H1 (cell line): ENCODE measurements around the gene DHX34. TPM values are rescaled to one million over a fixed set of nuclear protein-coding genes. Genes with fewer than 3 reads are reported as not detected.

Experiments used
- CTCF ChIA-PET: fragments of 300-600 bp; sonication (Branson Sonifier 250); formaldehyde crosslinking; loops from one replicate; lab custom pipeline; 2021; ENCODE audit not compliant: partially characterized antibody; lab: Charles Lee
- POLR2A ChIA-PET: fragments of 300-600 bp; sonication (Branson Sonifier 250); formaldehyde crosslinking; loops from one replicate; lab custom pipeline; 2021; ENCODE audit warnings: inconsistent platforms; ENCODE audit not compliant: partially characterized antibody; lab: Charles Lee
- DNase-seq, 2 experiments: peaks; one replicate each; pipeline versions ENCODE4 v3.0.0 to v3.0.0-alpha.2; 2010 to 2022; ENCODE audit warnings: low spot score in 2 of 2, low read depth in 1 of 2, mixed read lengths in 1 of 2
- FAIRE-seq: peaks from 2 replicates; lab custom pipeline; 2011; peaks lifted over from hg19 to GRCh38; lab: Jason Lieb, UNC
- H2AFZ ChIP-seq: 2 replicates; pipeline ENCODE4 v1.8.1; 2012; ENCODE audit warnings: low read length, inconsistent platforms
- H2AK5ac ChIP-seq: 2 replicates; pipeline ENCODE4 v1.6.1; 2013; ENCODE audit warnings: low read depth, low read length
- H2BK120ac ChIP-seq: replicated peaks from 2 replicates; pipeline ENCODE3; 2013; ENCODE audit warnings: low read depth, low read length, inconsistent platforms
- H2BK12ac ChIP-seq: 2 replicates; pipeline ENCODE4 v1.6.1; 2013; ENCODE audit warnings: low read depth, low read length
- H2BK15ac ChIP-seq: 2 replicates; pipeline ENCODE4 v1.6.1; 2013; ENCODE audit warnings: low read length
- H2BK20ac ChIP-seq: 2 replicates; pipeline ENCODE4 v1.6.1; 2013; ENCODE audit warnings: low read length
- H2BK5ac ChIP-seq: 2 replicates; pipeline ENCODE4 v1.6.1; 2013; ENCODE audit warnings: low read depth, low read length
- H3K14ac ChIP-seq: 2 replicates; pipeline ENCODE4 v1.6.1; 2013; ENCODE audit warnings: inconsistent platforms; ENCODE audit not compliant: insufficient read length
- H3K18ac ChIP-seq: 2 replicates; pipeline ENCODE4 v1.6.1; 2013; ENCODE audit warnings: low read length; ENCODE audit errors: extremely low read depth
- H3K23ac ChIP-seq: 2 replicates; pipeline ENCODE4 v1.6.1; 2013; ENCODE audit warnings: inconsistent platforms; ENCODE audit not compliant: insufficient read length
- H3K23me2 ChIP-seq: 2 replicates; pipeline ENCODE4 v1.6.1; 2013; ENCODE audit warnings: low read depth, low read length
- H3K27ac ChIP-seq: 2 replicates; pipeline ENCODE4 v1.6.1; 2011; ENCODE audit warnings: low read depth, low read length, inconsistent platforms
- H3K27me3 ChIP-seq, 4 experiments: replicated peaks in 1 of 4; 1 replicate in 1 of 4; 2 replicates in 3 of 4; pipeline versions ENCODE4 v1.6.1 to v1.8.1; 2011 to 2013; ENCODE audit warnings: low read length in 3 of 4, mild to moderate bottlenecking in 3 of 4, inconsistent platforms in 2 of 4, mixed read lengths in 2 of 4, moderate library complexity in 1 of 4; ENCODE audit not compliant: control insufficient read depth in 3 of 4, insufficient read depth in 3 of 4; ENCODE audit errors: extremely low read depth in 1 of 4
- H3K36me3 ChIP-seq, 4 experiments: 2 replicates each; pipeline versions ENCODE4 v1.6.1 to v1.8.1; 2011 to 2013; ENCODE audit warnings: mild to moderate bottlenecking in 4 of 4, low read length in 3 of 4, moderate library complexity in 2 of 4, control low read depth in 1 of 4, inconsistent platforms in 1 of 4; ENCODE audit not compliant: insufficient read depth in 4 of 4, control insufficient read depth in 2 of 4
- H3K4ac ChIP-seq: replicated peaks from 2 replicates; pipeline ENCODE3; 2013; ENCODE audit warnings: low read length, low read depth, mixed read lengths, inconsistent platforms; ENCODE audit not compliant: insufficient read length
- H3K4me1 ChIP-seq, 4 experiments: replicated peaks in 1 of 4; 1 replicate in 1 of 4; 2 replicates in 3 of 4; pipeline versions ENCODE4 v1.6.1 to v1.8.1; 2011 to 2013; ENCODE audit warnings: low read length in 3 of 4, inconsistent platforms in 2 of 4, mixed read lengths in 1 of 4; ENCODE audit not compliant: insufficient read depth in 4 of 4, control insufficient read depth in 3 of 4
- H3K4me2 ChIP-seq, 2 experiments: 2 replicates each; pipeline versions ENCODE4 v1.6.1 to v1.8.1; 2011 to 2013; ENCODE audit warnings: low read depth in 2 of 2, low read length in 2 of 2, control low read depth in 1 of 2, inconsistent platforms in 1 of 2, mild to moderate bottlenecking in 1 of 2; ENCODE audit not compliant: insufficient read depth in 1 of 2
- H3K4me3 ChIP-seq, 4 experiments: fragments of 200-600, 300-600 bp in 1 of 4; sonication (generic), shearing (Covaris generic), sonication (Bioruptor Twin) in 1 of 4; 2 replicates each; pipeline versions ENCODE4 v1.5.1 to v1.8.1; 2011 to 2016; ENCODE audit warnings: low read length in 4 of 4, low read depth in 3 of 4, control low read depth in 2 of 4, inconsistent platforms in 2 of 4, mild to moderate bottlenecking in 2 of 4, mixed read lengths in 1 of 4, moderate library complexity in 1 of 4; ENCODE audit not compliant: insufficient read depth in 2 of 4; ENCODE audit errors: extremely low read depth in 1 of 4
- H3K56ac ChIP-seq: replicated peaks from 2 replicates; pipeline ENCODE3; 2013; ENCODE audit warnings: low read depth, mild to moderate bottlenecking, mixed read lengths, low read length, inconsistent platforms; ENCODE audit not compliant: insufficient read length
- H3K79me1 ChIP-seq: 2 replicates; pipeline ENCODE4 v1.6.1; 2013; ENCODE audit warnings: low read depth, low read length, control low read depth
- H3K79me2 ChIP-seq, 2 experiments: 2 replicates each; pipeline versions ENCODE4 v1.6.1 to v1.8.1; 2012 to 2013; ENCODE audit warnings: low read length in 2 of 2, mild to moderate bottlenecking in 2 of 2, inconsistent platforms in 1 of 2; ENCODE audit not compliant: insufficient read depth in 2 of 2, control insufficient read depth in 1 of 2
- H3K9ac ChIP-seq, 4 experiments: replicated peaks in 1 of 4; 1 replicate in 1 of 4; 2 replicates in 3 of 4; pipeline versions ENCODE4 v1.6.1 to v1.8.1; 2011 to 2013; ENCODE audit warnings: low read depth in 3 of 4, low read length in 3 of 4, control low read depth in 2 of 4, mild to moderate bottlenecking in 2 of 4, moderate library complexity in 2 of 4, inconsistent platforms in 1 of 4; ENCODE audit errors: extremely low read depth in 1 of 4
- H3K9me3 ChIP-seq, 2 experiments: 2 replicates each; pipeline versions ENCODE4 v1.6.1 to v1.8.1; 2012 to 2013; ENCODE audit warnings: mild to moderate bottlenecking in 2 of 2, moderate library complexity in 2 of 2, control low read depth in 1 of 2, inconsistent platforms in 1 of 2, low read depth in 1 of 2, low read length in 1 of 2, mixed read lengths in 1 of 2; ENCODE audit not compliant: insufficient read depth in 2 of 2
- H4K20me1 ChIP-seq, 2 experiments: replicated peaks in 1 of 2; 2 replicates each; pipeline versions ENCODE3 to v1.8.1; 2011 to 2013; ENCODE audit warnings: inconsistent platforms in 2 of 2, low read length in 2 of 2, mild to moderate bottlenecking in 1 of 2; ENCODE audit not compliant: insufficient read depth in 2 of 2, control insufficient read depth in 1 of 2
- H4K5ac ChIP-seq: 2 replicates; pipeline ENCODE4 v1.6.1; 2013; ENCODE audit warnings: low read length, low read depth, mixed read lengths, inconsistent platforms; ENCODE audit not compliant: insufficient read length
- H4K8ac ChIP-seq: 2 replicates; pipeline ENCODE4 v1.8.0; 2013; ENCODE audit warnings: mild to moderate bottlenecking, moderate library complexity, low read length, inconsistent platforms; ENCODE audit not compliant: insufficient read depth; ENCODE audit errors: extremely low read depth
- H4K91ac ChIP-seq: replicated peaks from 2 replicates; pipeline ENCODE3; 2013; ENCODE audit warnings: low read length, mixed read lengths, inconsistent platforms; ENCODE audit not compliant: insufficient read length
- CTBP2 ChIP-seq: IDR thresholded peaks from 2 replicates; pipeline ENCODE4 v1.7.0; 2011; ENCODE audit warnings: borderline replicate concordance, mild to moderate bottlenecking, moderate library complexity, mixed read lengths, low read length; ENCODE audit not compliant: insufficient read depth, insufficient read length
- GABPA ChIP-seq: IDR thresholded peaks from 2 replicates; pipeline ENCODE4 v1.6.1; 2011; ENCODE audit warnings: mild to moderate bottlenecking, low read length, moderate library complexity, borderline replicate concordance; ENCODE audit not compliant: insufficient read depth
- POU5F1 ChIP-seq: IDR thresholded peaks from 2 replicates; pipeline ENCODE4 v1.6.1; 2011; ENCODE audit warnings: low read depth, mild to moderate bottlenecking, low read length, moderate library complexity
- RNF2 ChIP-seq: fragments of 200-900, 300-1000 bp; sonication (generic); IDR thresholded peaks from 2 replicates; pipeline ENCODE4 v1.7.1; 2016; ENCODE audit warnings: borderline replicate concordance, low read depth, mild to moderate bottlenecking, antibody characterized with exemption, low read length; ENCODE audit not compliant: poor library complexity, severe bottlenecking; ENCODE audit errors: missing control alignments
- SIN3A ChIP-seq, 2 experiments: IDR thresholded peaks in 1 of 2; conservative IDR thresholded peaks in 1 of 2; 2 replicates each; pipeline ENCODE4 v1.6.1; 2011 to 2012; ENCODE audit warnings: low read length in 2 of 2, improper control_type of control experiment in 1 of 2, low read depth in 1 of 2, mild to moderate bottlenecking in 1 of 2
- SP2 ChIP-seq: IDR thresholded peaks from 2 replicates; pipeline ENCODE4 v1.6.1; 2012; ENCODE audit warnings: mild to moderate bottlenecking, low read length, inconsistent platforms
- SRF ChIP-seq: IDR thresholded peaks from 2 replicates; pipeline ENCODE4 v1.6.1; 2011; ENCODE audit warnings: mild to moderate bottlenecking, low read depth, low read length, moderate library complexity
- SUZ12 ChIP-seq: fragments of 200-600 bp; sonication (generic); IDR thresholded peaks from 2 replicates; pipeline ENCODE4 v1.6.1; 2012; ENCODE audit warnings: mild to moderate bottlenecking, inconsistent platforms, low read length, moderate library complexity, mixed read lengths
- WGBS, 2 experiments: shearing (Covaris generic) in 1 of 2; methylation state at CpG; one replicate each; pipeline versions ENCODE4 v1.1.6 to v1.1.7; 2013 to 2015; ENCODE audit warnings: low lambda C conversion rate in 2 of 2, mixed read lengths in 2 of 2, inconsistent platforms in 1 of 2, low coverage in 1 of 2, missing lambda C conversion rate in 1 of 2; ENCODE audit not compliant: insufficient replicate concordance in 2 of 2, insufficient coverage in 1 of 2, insufficient read length in 1 of 2; ENCODE audit errors: extremely low coverage in 1 of 2, missing lambda C conversion rate in 1 of 2; 5-methylcytosine and 5-hydroxymethylcytosine counted together
- polyA plus RNA-seq, 7 experiments: library from polyadenylated mRNA; depleted of rRNA in 3 of 7; stranded (reverse) in 5 of 7; unstranded in 2 of 7; fragments of >200 nt in 5 of 7; fragments of 200-250 nt in 2 of 7; gene quantifications; 1 replicate in 5 of 7; 2 replicates in 1 of 7; 4 replicates in 1 of 7; pipeline versions ENCODE4 v1.2.1 to v1.2.3, GENCODE V29; 2011 to 2013; ENCODE audit warnings: missing spikeins in 2 of 7, mixed read lengths in 2 of 7
- total RNA-seq: library from RNA; stranded (reverse); fragmentation: NEBNext Ultra II Directional; extraction: Animal tissue kit (Norgen Biotek cat#: 25700); gene quantifications from 2 replicates; pipeline ENCODE4 v1.2.1, GENCODE V29; 2021

The DHX34 gene
- total and polyA plus RNA-seq, 2 of the 8 experiments (the other 6 are each of a cell fraction or from before 2014, with no cell fraction given) = 17.5 to 24.3 TPM

- Histone ChIP-seq H3K18ac (no peak overlapping the region; the same call in 1 of the 2 replicates), H3K79me2 (no peaks in the 10 kb centered on the region), H3K27ac (no peak overlapping the region; the same call in 1 of the 2 replicates), H3K9ac (no peak overlapping the region), H2BK120ac (peak overlapping the region; percentile 38), H3K36me3 (no peaks in the 10 kb centered on the region), H2BK20ac (peak overlapping the region; percentile 97; the same call in 1 of the 2 replicates), H3K4me2 (no peak overlapping the region), H3K14ac (no peak overlapping the region), H3K56ac (no peak overlapping the region), H2BK15ac (peak overlapping the region; percentile 48; the same call in 1 of the 2 replicates), H3K4me3 (no peak overlapping the region), H4K5ac (no peak overlapping the region), H4K8ac (no peak overlapping the region), H3K4ac (no peak overlapping the region), H3K9me3 (peaks cover 0 to 7% of the 10 kb centered on the region in 2 experiments; a peak in 2 of 4 replicates), H3K23ac (no peak overlapping the region), H4K20me1 (no peaks in the 10 kb centered on the region), H3K27me3 (no peaks in the 10 kb centered on the region; a peak in 1 of 7 replicates), H3K79me1 (no peaks in the 10 kb centered on the region), H3K4me1 (peaks cover 0 to 3% (median 0%) of the 10 kb centered on the region in 4 experiments; a peak in 4 of 7 replicates), H2AK5ac (peak overlapping the region; percentile 90), H2BK5ac (peak overlapping the region; percentile 79; the same call in 1 of the 2 replicates), H3K23me2 (no peaks in the 10 kb centered on the region), H2AFZ (no peak overlapping the region), H4K91ac (peak overlapping the region; percentile 93), H2BK12ac (peak overlapping the region; percentile 91; the same call in 1 of the 2 replicates)
- 85% methylated on average over 20 of the region's 20 CpGs; no CpG with 5 or more reads in 1 of the 2 experiments for WGBS, 2 experiments
- POLR2A ChIA-PET = interaction anchor here (0.5 to 1.8 kb wide), 17 partner anchors 9 to 220 kb away, joined by 3 to 6 read pairs (median 4); partner anchors contain the start of gene INAFM1
- CTCF ChIA-PET = interaction anchor here (0.8 to 4.1 kb wide), 41 partner anchors 10 to 375 kb away, joined by 3 to 50 read pairs (median 5); partner anchors contain the start of gene DHX34
- FAIRE-seq (no peak), DNase-seq (no peak)
- no peak for TF ChIP-seq SIN3A (conservative IDR thresholded peaks at IDR 0.05 in 1 of 2, IDR thresholded peaks at IDR 0.05 in 1 of 2; ENCODE audit: low read depth in 1 of 2, low read length in 2 of 2)
- no peak for TF ChIP-seq GABPA
- TF ChIP-seq SRF = peak; percentile 50; the same call in 1 of the 2 replicates
- TF ChIP-seq RNF2 = no peak
- no peak for TF ChIP-seq SP2
- TF ChIP-seq CTBP2 = no peak
- TF ChIP-seq SUZ12 = no peak
- no peak for TF ChIP-seq POU5F1
Measured at GRCh38 chr19:47390533-47391488, 41.7 kb downstream of the DHX34 start.
